ENCODE data around the gene KIF23. TPM values are rescaled to one million over a fixed set of nuclear protein-coding genes. Genes with fewer than 3 reads are reported as not detected.
"Not testable (repeated sequence)": the region's sequence is repeated elsewhere in the genome, so short reads cannot be mapped to it uniquely, and the experiment has no call there.

Gene KIF23
- total and polyA plus RNA-seq, 3 experiments from 2014 or later: 0.18 to 44.4 (median 36.0) TPM

DNA sequence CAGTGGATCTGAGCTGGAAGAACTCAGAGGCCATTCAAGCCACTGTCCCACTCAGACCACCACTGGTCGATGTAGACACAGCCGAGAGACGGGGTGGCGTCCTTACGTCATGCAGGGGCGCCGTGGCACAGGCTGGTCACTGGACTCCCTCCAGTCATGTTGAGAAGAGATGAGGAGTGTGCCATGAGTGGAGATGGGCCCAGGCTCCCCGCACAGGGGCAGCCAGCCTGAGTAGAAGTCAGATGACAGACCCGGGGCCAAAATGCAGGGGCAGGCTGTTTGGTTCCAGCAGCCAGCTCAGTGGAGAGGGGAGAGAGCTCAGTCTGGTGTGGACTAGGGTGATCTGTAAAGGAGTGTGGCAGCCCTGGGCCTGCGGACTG is 33.4 kb upstream of the KIF23 start:
- CTCF ChIA-PET: no interaction called here
- H3K4me3 Mint-ChIP-seq: no peak overlapping the region
- no peak for DNase-seq

DNA sequence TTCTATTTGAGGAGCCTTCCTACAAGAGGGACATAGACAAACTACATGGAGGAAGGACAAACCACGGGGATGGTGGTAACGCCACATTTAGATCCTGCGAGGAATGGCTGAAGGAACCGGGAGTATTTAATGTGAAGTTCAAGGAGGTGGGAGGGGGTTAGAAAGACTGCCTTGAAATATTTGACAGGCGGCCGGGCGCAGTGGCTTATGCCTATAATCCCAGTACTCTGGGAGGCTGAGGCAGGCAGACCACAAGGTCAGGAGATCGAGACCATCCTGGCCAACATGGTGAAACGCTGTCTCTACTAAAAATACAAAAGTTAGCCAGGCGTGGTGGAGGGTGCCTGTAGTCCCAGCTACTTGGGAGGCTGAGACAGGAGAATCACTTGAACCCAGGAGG is 32.0 kb upstream of the KIF23 start:
- H3K4me1 ChIP-seq (ENCODE audit: insufficient read depth, low read length); H3K4me3 ChIP-seq (ENCODE audit: low read length); POLR2A ChIA-PET; DNase-seq; H3K27ac Mint-ChIP-seq; H3K36me3 ChIP-seq (ENCODE audit: insufficient read depth, low read length); H3K36me3 Mint-ChIP-seq; H3K27ac ChIP-seq (ENCODE audit: low read depth, low read length); H3K4me1 Mint-ChIP-seq; CTCF ChIA-PET; H3K9me3 Mint-ChIP-seq; H3K4me3 Mint-ChIP-seq; H3K27me3 ChIP-seq (ENCODE audit: insufficient read depth, low read length, poor library complexity, severe bottlenecking); H3K9me3 ChIP-seq (ENCODE audit: low read length): not testable (repeated sequence)
- H3K27me3 Mint-ChIP-seq: peaks cover 10 to 17% of the 10 kb centered on the region in 2 donors

More for the DNA sequence above, 33.4 kb upstream of the KIF23 start:
- Histone ChIP-seq H3K4me1 (ENCODE audit: insufficient read depth, low read length) (no peaks in the 10 kb centered on the region), H3K4me3 (ENCODE audit: low read length) (no peak overlapping the region), H3K36me3 (ENCODE audit: insufficient read depth, low read length) (no peaks in the 10 kb centered on the region), H3K9me3 (ENCODE audit: low read length) (no peaks in the 10 kb centered on the region), H3K27ac (ENCODE audit: low read depth, low read length) (no peak overlapping the region), H3K27me3 (ENCODE audit: insufficient read depth, low read length, poor library complexity, severe bottlenecking) (no peaks in the 10 kb centered on the region)
- no peaks in the 10 kb centered on the region for H3K4me1 Mint-ChIP-seq
- H3K27me3 Mint-ChIP-seq: peaks cover 13 to 26% of the 10 kb centered on the region in 2 donors
- H3K36me3 Mint-ChIP-seq: no peaks in the 10 kb centered on the region
- no peaks in the 10 kb centered on the region for H3K9me3 Mint-ChIP-seq
- POLR2A ChIA-PET: no interaction called here
- no peak overlapping the region for H3K27ac Mint-ChIP-seq

DNA sequence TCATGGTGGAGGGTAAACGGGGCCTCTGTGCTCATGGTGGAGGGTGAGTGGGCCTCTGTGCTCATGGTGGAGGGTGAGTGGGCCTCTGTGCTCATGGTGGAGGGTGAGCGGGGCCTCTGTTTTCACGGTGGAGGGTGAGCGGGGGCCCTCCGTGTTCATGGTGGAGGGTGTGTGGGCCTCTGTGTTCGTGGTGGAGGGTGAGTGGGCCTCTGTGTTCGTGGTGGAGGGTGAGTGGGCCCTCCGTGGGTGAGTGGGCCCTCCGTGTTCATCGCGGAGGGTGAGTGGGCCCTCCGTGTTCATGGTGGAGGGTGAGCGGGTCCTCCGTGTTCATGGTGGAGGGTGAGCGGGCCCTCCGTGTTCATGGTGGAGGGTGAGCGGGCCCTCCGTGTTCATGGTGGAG is 30.1 kb upstream of the KIF23 start:
- H3K36me3 Mint-ChIP-seq; H3K27ac Mint-ChIP-seq; POLR2A ChIA-PET; H3K36me3 ChIP-seq (ENCODE audit: insufficient read depth, low read length); H3K9me3 Mint-ChIP-seq; H3K4me1 Mint-ChIP-seq; H3K27ac ChIP-seq (ENCODE audit: low read depth, low read length); H3K4me3 ChIP-seq (ENCODE audit: low read length); H3K4me1 ChIP-seq (ENCODE audit: insufficient read depth, low read length); H3K27me3 ChIP-seq (ENCODE audit: insufficient read depth, low read length, poor library complexity, severe bottlenecking); CTCF ChIA-PET; H3K27me3 Mint-ChIP-seq; H3K9me3 ChIP-seq (ENCODE audit: low read length); H3K4me3 Mint-ChIP-seq; DNase-seq: not testable (repeated sequence)

DNA sequence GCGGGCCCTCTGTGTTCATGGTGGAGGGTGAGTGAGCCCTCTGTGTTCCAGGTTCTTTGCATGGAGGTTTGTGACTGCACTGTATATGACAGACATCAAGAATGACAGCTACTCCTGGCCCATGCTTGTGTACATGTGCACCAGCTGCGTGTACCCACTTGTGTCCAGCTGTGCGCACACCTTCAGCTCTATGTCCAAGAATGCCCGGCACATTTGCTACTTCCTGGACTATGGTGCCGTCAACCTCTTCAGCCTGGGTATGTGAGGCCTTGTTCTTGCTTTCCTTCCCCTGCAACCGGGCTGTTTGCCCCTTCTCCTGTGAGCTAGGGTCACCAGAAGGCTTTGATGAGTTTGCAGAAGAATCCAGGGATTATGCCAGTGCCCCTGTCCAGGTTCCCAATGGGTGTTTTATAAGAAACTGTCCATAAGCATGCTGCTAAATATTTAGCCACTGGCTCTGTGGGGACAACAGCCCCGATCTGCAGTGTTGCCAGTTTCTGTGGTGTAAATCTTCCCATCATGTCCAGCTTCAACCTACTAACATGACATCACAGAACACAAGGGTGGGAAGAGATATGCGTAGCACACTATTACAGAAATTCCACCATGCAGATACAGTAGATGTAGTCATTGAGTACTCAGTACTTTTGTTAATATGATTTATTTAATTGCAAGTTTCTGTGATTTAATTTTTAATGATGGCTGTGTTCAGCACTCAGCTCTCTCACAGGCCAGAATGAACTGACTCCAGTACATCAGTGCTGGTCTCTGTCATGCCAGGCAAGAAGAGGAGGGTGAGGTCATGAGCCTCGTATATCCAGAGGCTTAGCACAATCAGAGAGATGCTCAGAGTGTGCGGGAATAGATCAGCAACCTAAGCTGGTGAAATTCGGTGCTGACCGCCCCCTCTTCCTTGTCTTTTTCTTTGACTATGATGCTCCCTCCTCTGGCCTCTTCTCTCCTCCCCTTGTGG is 29.2 kb upstream of the KIF23 start:
- ChIA-PET CTCF (no interaction called here), POLR2A (no interaction called here)
- no peak for DNase-seq
- Mint-ChIP-seq H3K4me3 (no peak overlapping the region), H3K36me3 (no peaks in the 10 kb centered on the region), H3K4me1 (no peaks in the 10 kb centered on the region), H3K27me3 (peaks cover 6% of the 10 kb centered on the region in 2 donors), H3K27ac (peak overlapping the region in 3 of 8 donors; percentile 2 to 58 (median 26)), H3K9me3 (no peaks in the 10 kb centered on the region)
- Histone ChIP-seq H3K9me3 (ENCODE audit: low read length) (no peaks in the 10 kb centered on the region), H3K36me3 (ENCODE audit: insufficient read depth, low read length) (no peaks in the 10 kb centered on the region), H3K4me3 (ENCODE audit: low read length) (no peak overlapping the region), H3K27ac (ENCODE audit: low read depth, low read length) (no peak overlapping the region), H3K27me3 (ENCODE audit: insufficient read depth, low read length, poor library complexity, severe bottlenecking) (no peaks in the 10 kb centered on the region), H3K4me1 (ENCODE audit: insufficient read depth, low read length) (no peaks in the 10 kb centered on the region)

DNA sequence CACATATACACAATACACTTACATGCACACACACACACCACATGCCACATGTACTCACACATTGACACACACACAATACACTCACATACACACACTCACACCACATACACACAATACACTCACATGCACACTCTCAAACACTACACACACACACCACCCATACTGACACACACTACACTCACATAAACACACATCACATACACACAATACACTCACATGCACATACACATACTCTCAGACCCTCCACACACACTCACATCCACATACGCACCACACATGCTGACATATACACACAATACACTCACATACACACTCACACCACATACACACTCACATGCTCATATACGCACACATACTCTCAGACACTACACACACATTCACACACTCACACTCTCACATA is 28.3 kb upstream of the KIF23 start:
- Histone ChIP-seq H3K9me3 (ENCODE audit: low read length) (no peaks in the 10 kb centered on the region), H3K4me1 (ENCODE audit: insufficient read depth, low read length) (no peaks in the 10 kb centered on the region), H3K4me3 (ENCODE audit: low read length) (no peak overlapping the region), H3K27me3 (ENCODE audit: insufficient read depth, low read length, poor library complexity, severe bottlenecking) (no peaks in the 10 kb centered on the region), H3K27ac (ENCODE audit: low read depth, low read length) (no peak overlapping the region), H3K36me3 (ENCODE audit: insufficient read depth, low read length) (no peaks in the 10 kb centered on the region)
- no peak for DNase-seq
- ChIA-PET CTCF (no interaction called here), POLR2A (no interaction called here)
- no peak overlapping the region for H3K4me3 Mint-ChIP-seq
- peaks cover 1 to 4% of the 10 kb centered on the region in 2 donors for H3K27me3 Mint-ChIP-seq
- no peaks in the 10 kb centered on the region for H3K36me3 Mint-ChIP-seq
- no peak overlapping the region for H3K27ac Mint-ChIP-seq
- no peaks in the 10 kb centered on the region for H3K4me1 Mint-ChIP-seq
- H3K9me3 Mint-ChIP-seq: no peaks in the 10 kb centered on the region

DNA sequence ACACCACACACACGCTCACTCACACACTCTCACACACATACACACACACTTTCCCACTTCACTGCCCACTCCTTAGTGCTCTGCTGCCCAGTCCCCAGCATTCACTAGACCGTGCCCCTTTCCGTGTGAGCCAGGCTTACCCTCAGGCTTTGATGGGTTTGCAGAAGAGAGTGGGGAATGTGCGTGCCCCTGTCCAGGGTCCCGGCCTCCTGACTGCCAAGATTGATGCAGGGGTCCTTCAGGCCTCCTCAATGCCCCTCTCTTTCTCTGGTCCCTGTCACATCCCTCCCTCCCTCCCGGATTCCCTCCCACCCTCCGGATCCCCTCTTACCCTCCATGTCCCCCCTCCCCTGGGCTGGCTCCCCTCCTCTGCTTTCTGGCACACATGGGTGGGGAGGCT is 27.9 kb upstream of the KIF23 start:
- ChIA-PET POLR2A (no interaction called here), CTCF (no interaction called here)
- no peak overlapping the region for H3K4me3 Mint-ChIP-seq
- DNase-seq: no peak
- H3K4me1 Mint-ChIP-seq: no peaks in the 10 kb centered on the region
- H3K27me3 Mint-ChIP-seq: peaks cover 0 to 4% of the 10 kb centered on the region in 2 donors
- no peaks in the 10 kb centered on the region for H3K36me3 Mint-ChIP-seq
- H3K27me3 ChIP-seq (ENCODE audit: insufficient read depth, low read length, poor library complexity, severe bottlenecking): no peaks in the 10 kb centered on the region
- no peak overlapping the region for H3K4me3 ChIP-seq (ENCODE audit: low read length)
- no peaks in the 10 kb centered on the region for H3K9me3 Mint-ChIP-seq
- H3K27ac Mint-ChIP-seq: no peak overlapping the region
- no peak overlapping the region for H3K27ac ChIP-seq (ENCODE audit: low read depth, low read length)
- no peaks in the 10 kb centered on the region for H3K9me3 ChIP-seq (ENCODE audit: low read length)
- no peaks in the 10 kb centered on the region for H3K36me3 ChIP-seq (ENCODE audit: insufficient read depth, low read length)
- no peaks in the 10 kb centered on the region for H3K4me1 ChIP-seq (ENCODE audit: insufficient read depth, low read length)

DNA sequence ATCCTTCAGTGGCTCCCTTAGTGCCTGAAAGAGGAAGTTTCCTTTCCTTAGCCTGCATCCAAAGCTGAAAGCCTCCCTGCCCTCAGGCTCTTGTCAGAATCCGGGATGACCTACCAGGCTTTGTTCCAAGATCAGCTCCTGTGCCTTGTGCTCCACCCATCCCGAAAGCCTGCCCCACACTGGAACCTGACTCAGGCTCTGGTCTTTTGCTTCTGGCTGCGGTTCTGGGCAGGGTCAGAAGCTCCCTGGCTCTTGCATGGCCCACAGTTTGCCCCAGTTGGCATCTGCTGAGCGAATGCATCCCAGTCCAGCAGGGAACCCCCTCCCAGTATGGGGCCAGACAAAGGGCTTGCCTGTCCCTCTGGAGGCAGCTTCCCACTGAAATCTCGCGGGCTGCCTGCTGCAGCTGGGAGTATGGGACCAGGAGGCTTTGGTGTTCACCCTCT is 25.9 kb upstream of the KIF23 start:
- Mint-ChIP-seq H3K9me3 (no peaks in the 10 kb centered on the region), H3K27ac (peak overlapping the region in 1 of 8 donors; percentile 74), H3K4me3 (no peak overlapping the region), H3K36me3 (no peaks in the 10 kb centered on the region), H3K4me1 (no peaks in the 10 kb centered on the region), H3K27me3 (peaks cover 3 to 8% of the 10 kb centered on the region in 2 donors)
- Histone ChIP-seq H3K27ac (ENCODE audit: low read depth, low read length) (no peak overlapping the region), H3K36me3 (ENCODE audit: insufficient read depth, low read length) (no peaks in the 10 kb centered on the region), H3K9me3 (ENCODE audit: low read length) (no peaks in the 10 kb centered on the region), H3K4me3 (ENCODE audit: low read length) (no peak overlapping the region), H3K4me1 (ENCODE audit: insufficient read depth, low read length) (no peaks in the 10 kb centered on the region), H3K27me3 (ENCODE audit: insufficient read depth, low read length, poor library complexity, severe bottlenecking) (no peaks in the 10 kb centered on the region)
- CTCF ChIA-PET: interaction anchor here (2.5 kb wide), 1 partner anchor 329 kb away, joined by 5 read pairs; no protein-coding TSS in a partner anchor
- POLR2A ChIA-PET: no interaction called here
- DNase-seq: no peak

DNA sequence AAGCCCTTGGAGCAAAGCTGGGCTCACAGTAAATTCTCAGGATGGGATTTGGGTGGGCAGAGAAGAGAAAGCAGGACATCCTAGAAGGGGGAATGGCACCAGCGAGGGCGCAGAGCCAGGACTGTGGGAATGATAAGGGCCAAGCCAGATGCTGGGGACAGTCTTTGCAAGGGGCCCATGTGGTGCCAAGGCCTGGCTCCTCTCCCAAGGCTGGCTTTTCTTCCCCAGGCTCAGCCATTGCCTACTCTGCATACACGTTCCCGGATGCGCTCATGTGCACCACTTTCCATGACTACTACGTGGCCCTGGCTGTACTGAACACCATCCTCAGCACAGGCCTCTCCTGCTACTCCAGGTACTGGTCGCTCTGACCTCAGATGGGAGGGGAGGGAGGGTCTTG is 24.7 kb upstream of the KIF23 start:
- CTCF ChIA-PET: interaction anchor here (2.5 kb wide), 1 partner anchor 330 kb away, joined by 5 read pairs; no protein-coding TSS in a partner anchor
- Mint-ChIP-seq H3K27ac (no peak overlapping the region), H3K9me3 (no peaks in the 10 kb centered on the region), H3K4me1 (peaks cover under 1 to 3% (median 2%) of the 10 kb centered on the region in 3 donors), H3K27me3 (peaks cover 3 to 8% of the 10 kb centered on the region in 2 donors), H3K4me3 (no peak overlapping the region), H3K36me3 (no peaks in the 10 kb centered on the region)
- no peak for DNase-seq
- H3K36me3 ChIP-seq (ENCODE audit: insufficient read depth, low read length): no peaks in the 10 kb centered on the region
- no peak overlapping the region for H3K27ac ChIP-seq (ENCODE audit: low read depth, low read length)
- H3K9me3 ChIP-seq (ENCODE audit: low read length): no peaks in the 10 kb centered on the region
- POLR2A ChIA-PET: no interaction called here
- H3K27me3 ChIP-seq (ENCODE audit: insufficient read depth, low read length, poor library complexity, severe bottlenecking): no peaks in the 10 kb centered on the region
- H3K4me1 ChIP-seq (ENCODE audit: insufficient read depth, low read length): peaks cover 2% of the 10 kb centered on the region
- H3K4me3 ChIP-seq (ENCODE audit: low read length): no peak overlapping the region
